Chondrocyte (in vitro differentiated cells): ENCODE results near the gene C5orf46. TPM values are rescaled to one million over a fixed set of nuclear protein-coding genes. Genes with fewer than 3 reads are reported as not detected.

Experiments used
- DNase-seq: peaks from one replicate; pipeline ENCODE4 v3.0.0; 2021; ENCODE audit warnings: mixed read lengths, low spot score
- H3K27ac Mint-ChIP-seq: one replicate; pipeline ENCODE4 v1.8.0; 2021; ENCODE audit warnings: mild to moderate bottlenecking, moderate library complexity, mixed read lengths; ENCODE audit not compliant: unreplicated experiment
- H3K27me3 Mint-ChIP-seq: 2 replicates; pipeline ENCODE4 v1.8.0; 2021; ENCODE audit warnings: low read depth, mixed read lengths
- H3K36me3 Mint-ChIP-seq: 2 replicates; pipeline ENCODE4 v1.8.0; 2021; ENCODE audit warnings: low read depth, mixed read lengths
- H3K4me1 Mint-ChIP-seq: 2 replicates; pipeline ENCODE4 v1.8.0; 2021; ENCODE audit warnings: low read depth, mild to moderate bottlenecking, mixed read lengths
- H3K4me3 Mint-ChIP-seq: one replicate; pipeline ENCODE4 v1.8.0; 2021; ENCODE audit warnings: mild to moderate bottlenecking, moderate library complexity, mixed read lengths; ENCODE audit not compliant: unreplicated experiment
- H3K9me3 Mint-ChIP-seq: 2 replicates; pipeline ENCODE4 v1.8.0; 2021; ENCODE audit warnings: low read depth, mixed read lengths
- total RNA-seq: library from RNA; stranded (reverse); gene quantifications from 3 replicates; pipeline ENCODE4 v1.2.1, GENCODE V29; 2021
- TF ChIP-seq, protein P1 (sequence below): fragments of 200-600 bp; sonication (generic); IDR thresholded peaks from 2 replicates; pipeline ENCODE4 v1.5.0; 2021; ENCODE audit warnings: antibody characterized with exemption, mild to moderate bottlenecking, moderate library complexity

Gene C5orf46
- total RNA-seq, 1 donor from 2014 or later: 7.8 TPM

DNA sequence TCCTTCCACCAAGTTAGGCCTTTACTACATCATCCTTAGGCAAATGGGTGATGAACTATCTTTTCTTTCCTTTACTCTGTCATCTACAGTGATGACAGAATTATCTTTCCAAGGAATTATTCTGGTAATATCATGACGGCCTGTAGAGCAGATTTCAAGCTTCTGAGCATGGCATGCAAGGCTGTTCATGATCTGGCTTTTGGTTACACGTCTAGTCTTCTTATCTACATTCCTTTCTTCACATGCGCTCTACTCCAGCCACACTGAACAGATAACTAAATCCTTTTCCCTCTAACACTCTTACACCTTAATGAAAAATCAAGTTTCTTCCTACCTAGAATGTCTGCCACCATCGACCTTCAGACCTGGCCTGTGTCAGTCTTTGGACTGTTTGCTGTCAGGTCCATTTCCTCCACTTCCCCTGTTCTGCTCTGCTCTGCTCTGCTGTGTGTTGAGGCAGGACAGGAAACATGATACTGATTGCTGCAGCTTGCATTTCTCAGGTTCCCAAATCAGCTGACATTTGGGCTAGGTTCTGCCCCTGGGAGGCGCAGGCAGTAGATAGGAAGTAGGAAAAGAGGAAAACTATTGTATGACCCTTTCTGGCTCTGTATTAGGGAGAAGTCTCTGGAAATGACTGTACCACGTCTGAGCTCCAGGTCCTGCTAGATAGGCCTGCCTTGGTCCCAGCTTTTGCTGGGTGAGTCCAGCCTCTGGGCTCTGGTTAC lies 23.6 kb downstream of the C5orf46 start:
- Mint-ChIP-seq H3K27ac (no peak overlapping the region), H3K4me3 (no peak overlapping the region), H3K9me3 (no peaks in the 10 kb centered on the region), H3K36me3 (peaks cover 1% of the 10 kb centered on the region), H3K27me3 (peaks cover 50% of the 10 kb centered on the region), H3K4me1 (no peaks in the 10 kb centered on the region)
- TF ChIP-seq, protein P1, sequence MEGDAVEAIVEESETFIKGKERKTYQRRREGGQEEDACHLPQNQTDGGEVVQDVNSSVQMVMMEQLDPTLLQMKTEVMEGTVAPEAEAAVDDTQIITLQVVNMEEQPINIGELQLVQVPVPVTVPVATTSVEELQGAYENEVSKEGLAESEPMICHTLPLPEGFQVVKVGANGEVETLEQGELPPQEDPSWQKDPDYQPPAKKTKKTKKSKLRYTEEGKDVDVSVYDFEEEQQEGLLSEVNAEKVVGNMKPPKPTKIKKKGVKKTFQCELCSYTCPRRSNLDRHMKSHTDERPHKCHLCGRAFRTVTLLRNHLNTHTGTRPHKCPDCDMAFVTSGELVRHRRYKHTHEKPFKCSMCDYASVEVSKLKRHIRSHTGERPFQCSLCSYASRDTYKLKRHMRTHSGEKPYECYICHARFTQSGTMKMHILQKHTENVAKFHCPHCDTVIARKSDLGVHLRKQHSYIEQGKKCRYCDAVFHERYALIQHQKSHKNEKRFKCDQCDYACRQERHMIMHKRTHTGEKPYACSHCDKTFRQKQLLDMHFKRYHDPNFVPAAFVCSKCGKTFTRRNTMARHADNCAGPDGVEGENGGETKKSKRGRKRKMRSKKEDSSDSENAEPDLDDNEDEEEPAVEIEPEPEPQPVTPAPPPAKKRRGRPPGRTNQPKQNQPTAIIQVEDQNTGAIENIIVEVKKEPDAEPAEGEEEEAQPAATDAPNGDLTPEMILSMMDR: no peak
- DNase-seq: no peak

DNA sequence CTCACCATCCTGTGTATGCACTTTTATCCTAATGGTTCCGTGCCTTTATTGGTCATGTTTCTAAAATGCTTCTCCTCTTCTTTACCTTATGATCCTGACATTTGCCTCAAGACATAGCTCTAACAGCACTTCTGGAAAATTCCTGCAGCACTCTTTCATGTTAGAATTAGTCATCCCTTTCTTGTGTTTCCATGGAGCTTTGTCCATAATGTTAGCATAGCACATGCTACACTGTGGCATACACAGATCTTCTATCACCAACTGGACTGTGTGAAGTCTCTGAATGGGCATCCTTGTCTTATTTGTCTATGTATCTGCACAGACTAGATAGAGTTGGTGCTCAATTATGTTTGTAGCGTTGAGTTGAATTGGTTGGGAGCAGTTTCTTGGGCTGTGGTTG lies 25.9 kb downstream of the C5orf46 start:
- no peak for DNase-seq
- Mint-ChIP-seq H3K27ac (no peak overlapping the region), H3K9me3 (no peaks in the 10 kb centered on the region), H3K4me1 (no peaks in the 10 kb centered on the region), H3K36me3 (peaks cover 1% of the 10 kb centered on the region), H3K4me3 (no peak overlapping the region), H3K27me3 (peaks cover 70% of the 10 kb centered on the region)
- TF ChIP-seq, protein P1: no peak

DNA sequence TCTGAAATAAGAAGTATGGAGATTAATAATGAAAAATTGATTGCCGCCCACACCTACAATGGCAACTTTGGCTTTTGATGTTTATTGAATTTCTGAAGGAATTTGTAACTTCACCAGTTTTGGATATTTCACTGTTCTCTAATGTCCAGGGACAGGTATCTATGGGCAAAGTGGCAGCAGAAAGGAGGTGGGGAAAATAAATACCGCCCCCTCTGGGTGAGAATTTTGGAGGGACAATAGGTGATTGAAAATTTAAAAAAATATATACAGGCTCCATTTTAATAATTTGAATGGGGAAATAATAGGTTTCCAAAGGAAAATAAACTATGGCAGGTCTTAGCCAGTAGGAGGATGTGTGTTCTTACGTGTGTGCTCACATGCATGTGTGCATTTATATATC lies 26.6 kb downstream of the C5orf46 start:
- Mint-ChIP-seq H3K27ac (no peak overlapping the region), H3K4me3 (no peak overlapping the region), H3K36me3 (peaks cover 3% of the 10 kb centered on the region), H3K9me3 (no peaks in the 10 kb centered on the region), H3K27me3 (peaks cover 74% of the 10 kb centered on the region), H3K4me1 (no peaks in the 10 kb centered on the region)
- TF ChIP-seq, protein P1: no peak
- no peak for DNase-seq

DNA sequence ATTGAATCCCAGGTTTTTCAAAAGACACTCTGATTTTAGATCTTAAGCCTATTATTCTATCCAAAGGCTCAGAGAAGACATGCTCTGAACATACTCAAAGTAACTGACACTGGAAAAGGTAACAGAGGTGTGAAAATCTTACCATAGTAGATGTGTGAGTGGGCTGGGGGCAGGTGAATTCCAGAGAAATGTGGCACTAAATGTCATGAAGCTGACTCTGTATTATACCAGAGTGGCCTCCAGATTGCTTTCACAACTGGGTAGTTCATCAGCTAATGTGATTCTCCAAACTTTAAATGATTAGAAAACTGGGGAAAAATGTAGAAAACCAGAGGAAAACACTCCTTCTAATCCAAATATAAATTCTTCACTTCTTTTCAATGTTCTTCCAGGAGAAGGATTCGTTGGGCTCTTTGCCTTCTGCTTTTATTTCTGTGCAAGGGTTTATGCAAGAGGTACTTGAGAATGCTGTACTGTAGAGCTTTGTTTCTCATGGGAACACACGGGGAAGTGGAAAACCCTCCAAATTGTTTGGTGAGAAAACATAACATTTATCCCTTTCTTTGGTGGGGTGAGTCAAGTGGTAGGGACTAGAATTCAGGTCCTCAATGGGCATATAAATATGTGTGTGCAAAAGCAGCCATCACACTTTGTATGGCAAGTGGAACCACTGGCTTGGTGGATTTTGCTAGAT lies 28.1 kb downstream of the C5orf46 start, which contains the start of gene SCGB3A2:
Gene SCGB3A2, plus strand, starts transcription at position 646 of the 694 bp plus-strand sequence. CDS start 93 bp downstream, outside the sequence.
- Mint-ChIP-seq H3K27me3 (peaks cover 78% of the 10 kb centered on the region), H3K36me3 (peaks cover 9% of the 10 kb centered on the region), H3K4me3 (no peak within 1 kb of the TSS), H3K4me1 (peaks cover 7% of the 10 kb centered on the region), H3K9me3 (no peaks in the 10 kb centered on the region), H3K27ac (no peak within 1 kb of the TSS)
- TF ChIP-seq, protein P1: no peak
- no peak for DNase-seq

DNA sequence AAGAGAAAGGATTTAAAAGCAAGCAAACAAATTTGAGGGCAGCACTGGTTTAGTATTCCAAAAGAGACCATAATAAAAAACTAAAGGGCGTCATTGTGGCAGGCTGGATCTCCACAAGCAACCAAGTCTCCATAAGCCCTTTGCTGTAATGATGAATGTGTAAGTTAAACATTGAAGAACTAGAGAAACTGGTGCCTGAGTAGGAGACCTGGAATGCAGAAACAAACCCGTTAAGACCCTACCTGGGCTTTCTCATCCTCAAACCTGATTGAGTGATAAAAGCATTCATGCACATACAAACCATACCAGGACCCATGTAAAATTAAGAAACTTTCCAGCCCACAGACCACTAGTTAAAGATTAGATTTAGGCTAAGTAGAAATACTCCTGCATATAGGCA lies 29.7 kb downstream of the C5orf46 start:
- peaks cover 7% of the 10 kb centered on the region for H3K4me1 Mint-ChIP-seq
- no peak for DNase-seq
- H3K9me3 Mint-ChIP-seq: no peaks in the 10 kb centered on the region
- TF ChIP-seq, protein P1: no peak
- no peak overlapping the region for H3K27ac Mint-ChIP-seq
- peaks cover 87% of the 10 kb centered on the region for H3K27me3 Mint-ChIP-seq
- H3K36me3 Mint-ChIP-seq: peaks cover 11% of the 10 kb centered on the region
- no peak overlapping the region for H3K4me3 Mint-ChIP-seq
